Liver (tissue), 9 donors: ENCODE data around the gene WTIP. TPM values are rescaled to one million over a fixed set of nuclear protein-coding genes. Genes with fewer than 3 reads are reported as not detected.

Experiments
- DNase-seq: peaks from one replicate; pipeline ENCODE4 v3.0.0-alpha.2; 2017; ENCODE audit warnings: low spot score
- H3K27ac ChIP-seq, 2 donors: one replicate each; pipeline ENCODE4 v1.7.0; 2013; ENCODE audit warnings: inconsistent platforms in 2 of 2, low read length in 2 of 2, control low read depth in 1 of 2, low read depth in 1 of 2, mild to moderate bottlenecking in 1 of 2
- H3K27me3 ChIP-seq, 4 donors: one replicate each; pipeline versions ENCODE4 v1.6.1 to v1.7.0; 2013; ENCODE audit warnings: low read length in 3 of 4, inconsistent platforms in 1 of 4, mild to moderate bottlenecking in 1 of 4, moderate library complexity in 1 of 4; ENCODE audit not compliant: control insufficient read depth in 4 of 4, insufficient read depth in 4 of 4
- H3K36me3 ChIP-seq, 4 donors: one replicate each; pipeline versions ENCODE4 v1.6.1 to v1.7.0; 2013; ENCODE audit warnings: low read length in 3 of 4, mild to moderate bottlenecking in 3 of 4, low read depth in 1 of 4, moderate library complexity in 1 of 4; ENCODE audit not compliant: control insufficient read depth in 4 of 4, insufficient read depth in 3 of 4
- H3K4me1 ChIP-seq, 4 donors: one replicate each; pipeline versions ENCODE4 v1.6.1 to v1.7.0; 2013; ENCODE audit warnings: low read length in 3 of 4, mild to moderate bottlenecking in 3 of 4, moderate library complexity in 1 of 4; ENCODE audit not compliant: control insufficient read depth in 4 of 4, insufficient read depth in 4 of 4
- H3K4me3 ChIP-seq, 3 donors: one replicate each; pipeline versions ENCODE4 v1.6.1 to v1.7.0; 2013; ENCODE audit warnings: low read length in 3 of 3, control low read depth in 1 of 3, low read depth in 1 of 3, mild to moderate bottlenecking in 1 of 3
- H3K9ac ChIP-seq, 2 donors: one replicate each; pipeline ENCODE4 v1.7.0; 2013; ENCODE audit warnings: low read length in 2 of 2, mild to moderate bottlenecking in 2 of 2, moderate library complexity in 2 of 2, control low read depth in 1 of 2, low read depth in 1 of 2
- H3K9me3 ChIP-seq, 4 donors: one replicate each; pipeline versions ENCODE4 v1.6.1 to v1.7.0; 2013; ENCODE audit warnings: low read length in 3 of 4; ENCODE audit not compliant: control insufficient read depth in 4 of 4
- EGR1 ChIP-seq, 2 donors: IDR thresholded peaks; 2 replicates each; pipeline ENCODE4 v1.6.1; 2016 to 2018; ENCODE audit warnings: antibody characterized with exemption in 2 of 2, low read depth in 2 of 2
- FOXA1 ChIP-seq: IDR thresholded peaks from 2 replicates; pipeline ENCODE4 v1.6.1; 2016; ENCODE audit warnings: antibody characterized with exemption
- FOXA2 ChIP-seq: IDR thresholded peaks from 2 replicates; pipeline ENCODE4 v1.6.1; 2016; ENCODE audit warnings: antibody characterized with exemption
- GABPA ChIP-seq, 2 donors: IDR thresholded peaks in 1 of 2; conservative IDR thresholded peaks in 1 of 2; 2 replicates each; pipeline ENCODE4 v1.6.1; 2016; ENCODE audit warnings: antibody characterized with exemption in 2 of 2, mild to moderate bottlenecking in 1 of 2, moderate library complexity in 1 of 2
- HNF4A ChIP-seq, 2 donors: conservative IDR thresholded peaks; 2 replicates each; pipeline ENCODE4 v1.6.1; 2016; ENCODE audit warnings: antibody characterized with exemption in 2 of 2, mild to moderate bottlenecking in 2 of 2
- HNF4G ChIP-seq: IDR thresholded peaks from 2 replicates; pipeline ENCODE4 v1.6.1; 2016; ENCODE audit warnings: antibody characterized with exemption
- JUND ChIP-seq, 2 donors: IDR thresholded peaks; 2 replicates each; pipeline ENCODE4 v1.6.1; 2016; ENCODE audit warnings: antibody characterized with exemption in 2 of 2
- NR2F2 ChIP-seq: IDR thresholded peaks from 2 replicates; pipeline ENCODE4 v1.6.1; 2016; ENCODE audit warnings: antibody characterized with exemption
- RAD21 ChIP-seq, 2 donors: IDR thresholded peaks; 2 replicates each; pipeline ENCODE4 v1.6.1; 2016; ENCODE audit warnings: antibody characterized with exemption in 2 of 2, mild to moderate bottlenecking in 2 of 2
- RXRA ChIP-seq, 2 donors: IDR thresholded peaks; 2 replicates each; pipeline ENCODE4 v1.6.1; 2017 to 2018; ENCODE audit warnings: antibody characterized with exemption in 2 of 2, mild to moderate bottlenecking in 1 of 2
- SP1 ChIP-seq: IDR thresholded peaks from 2 replicates; pipeline ENCODE4 v1.6.1; 2018; ENCODE audit warnings: antibody characterized with exemption, mild to moderate bottlenecking
- TAF1 ChIP-seq: conservative IDR thresholded peaks from 2 replicates; pipeline ENCODE4 v1.6.1; 2016; ENCODE audit warnings: antibody characterized with exemption, mild to moderate bottlenecking
- YY1 ChIP-seq: IDR thresholded peaks from 2 replicates; pipeline ENCODE4 v1.6.1; 2016; ENCODE audit warnings: antibody characterized with exemption, mild to moderate bottlenecking
- WGBS: extraction: QIAGEN DNeasy Blood & Tissue Kit; methylation state at CpG from one replicate; pipeline ENCODE4 v1.1.7; 2013; 5-methylcytosine and 5-hydroxymethylcytosine counted together
- polyA plus RNA-seq, 2 donors: library from polyadenylated mRNA; stranded (reverse) in 1 of 2; unstranded in 1 of 2; fragments of 200-250 nt in 1 of 2; fragments of >200 nt in 1 of 2; fragmentation: Nextera tagmentation in 1 of 2; extraction: Ambion mirVana in 1 of 2; gene quantifications; one replicate each; pipeline versions ENCODE4 v1.2.1 to v1.2.3, GENCODE V29; 2013 to 2015
- total RNA-seq, 2 donors: library from RNA; depleted of rRNA; stranded (reverse); fragments of >200 nt; gene quantifications; one replicate each; pipeline ENCODE4 v1.2.3, GENCODE V29; 2014
- TF ChIP-seq, protein P1 (sequence below): IDR thresholded peaks from 2 replicates; pipeline ENCODE4 v1.6.1; 2016; ENCODE audit warnings: antibody characterized with exemption
- TF ChIP-seq, protein P2 (sequence below): IDR thresholded peaks from 2 replicates; pipeline ENCODE4 v1.6.1; 2016; ENCODE audit warnings: antibody characterized with exemption
- TF ChIP-seq, protein P3 (sequence below): IDR thresholded peaks from 2 replicates; pipeline ENCODE4 v1.6.1; 2016; ENCODE audit warnings: antibody characterized with exemption, mild to moderate bottlenecking
- TF ChIP-seq, protein P4 (sequence below): IDR thresholded peaks from 2 replicates; pipeline ENCODE4 v1.6.1; 2016; ENCODE audit warnings: antibody characterized with exemption
- TF ChIP-seq, protein P5 (sequence below): fragments of 150-350 bp; IDR thresholded peaks from 2 replicates; pipeline ENCODE4 v1.5.1; 2017; ENCODE audit warnings: improper control_type of control experiment, low read depth, low read length; ENCODE audit not compliant: missing input control
- donor health status: healthy.
- donor health status: healthy.
- donor health status: healthy.
- donor health status: healthy.
- donor health status: healthy.

WTIP gene
- total and polyA plus RNA-seq, 4 donors = 0.08 to 2.7 (median 1.6) TPM

DNA sequence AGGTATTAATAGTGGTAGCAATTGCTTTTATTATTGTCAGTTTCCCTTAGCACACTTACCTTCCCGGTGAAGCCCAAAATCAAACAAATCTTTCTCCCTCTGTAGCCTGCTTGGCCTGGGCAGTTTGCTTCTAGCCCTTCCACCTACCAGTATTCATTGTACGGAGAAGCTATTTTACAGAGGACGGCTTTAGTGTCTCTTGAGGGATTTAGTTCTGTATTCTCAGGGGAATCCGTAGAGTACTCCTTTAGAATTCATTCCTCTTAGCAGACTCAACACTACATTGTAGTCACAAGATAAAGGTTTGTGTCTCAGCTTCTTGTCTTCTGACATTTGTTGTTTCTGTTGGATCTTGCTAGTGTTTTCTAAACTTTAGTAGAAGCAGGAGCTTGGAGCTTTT is 24.1 kb upstream of the WTIP start:
- TF ChIP-seq, protein P1, sequence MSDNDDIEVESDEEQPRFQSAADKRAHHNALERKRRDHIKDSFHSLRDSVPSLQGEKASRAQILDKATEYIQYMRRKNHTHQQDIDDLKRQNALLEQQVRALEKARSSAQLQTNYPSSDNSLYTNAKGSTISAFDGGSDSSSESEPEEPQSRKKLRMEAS = no peak
- TF ChIP-seq FOXA1 (no peak), RAD21 (IDR thresholded peaks at IDR 0.05) (no peak), EGR1 (IDR thresholded peaks at IDR 0.05; ENCODE audit: low read depth in 2 of 2) (no peak), FOXA2 (no peak), HNF4A (conservative IDR thresholded peaks at IDR 0.05) (no peak), TAF1 (no peak), GABPA (IDR thresholded peaks at IDR 0.05 in 1 of 2, conservative IDR thresholded peaks at IDR 0.05 in 1 of 2) (no peak), SP1 (no peak), YY1 (no peak), RXRA (IDR thresholded peaks at IDR 0.05) (no peak), NR2F2 (no peak), HNF4G (no peak), JUND (IDR thresholded peaks at IDR 0.05) (no peak)
- TF ChIP-seq, protein P2, sequence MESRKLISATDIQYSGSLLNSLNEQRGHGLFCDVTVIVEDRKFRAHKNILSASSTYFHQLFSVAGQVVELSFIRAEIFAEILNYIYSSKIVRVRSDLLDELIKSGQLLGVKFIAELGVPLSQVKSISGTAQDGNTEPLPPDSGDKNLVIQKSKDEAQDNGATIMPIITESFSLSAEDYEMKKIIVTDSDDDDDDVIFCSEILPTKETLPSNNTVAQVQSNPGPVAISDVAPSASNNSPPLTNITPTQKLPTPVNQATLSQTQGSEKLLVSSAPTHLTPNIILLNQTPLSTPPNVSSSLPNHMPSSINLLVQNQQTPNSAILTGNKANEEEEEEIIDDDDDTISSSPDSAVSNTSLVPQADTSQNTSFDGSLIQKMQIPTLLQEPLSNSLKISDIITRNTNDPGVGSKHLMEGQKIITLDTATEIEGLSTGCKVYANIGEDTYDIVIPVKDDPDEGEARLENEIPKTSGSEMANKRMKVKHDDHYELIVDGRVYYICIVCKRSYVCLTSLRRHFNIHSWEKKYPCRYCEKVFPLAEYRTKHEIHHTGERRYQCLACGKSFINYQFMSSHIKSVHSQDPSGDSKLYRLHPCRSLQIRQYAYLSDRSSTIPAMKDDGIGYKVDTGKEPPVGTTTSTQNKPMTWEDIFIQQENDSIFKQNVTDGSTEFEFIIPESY = no peak
- TF ChIP-seq, protein P3, sequence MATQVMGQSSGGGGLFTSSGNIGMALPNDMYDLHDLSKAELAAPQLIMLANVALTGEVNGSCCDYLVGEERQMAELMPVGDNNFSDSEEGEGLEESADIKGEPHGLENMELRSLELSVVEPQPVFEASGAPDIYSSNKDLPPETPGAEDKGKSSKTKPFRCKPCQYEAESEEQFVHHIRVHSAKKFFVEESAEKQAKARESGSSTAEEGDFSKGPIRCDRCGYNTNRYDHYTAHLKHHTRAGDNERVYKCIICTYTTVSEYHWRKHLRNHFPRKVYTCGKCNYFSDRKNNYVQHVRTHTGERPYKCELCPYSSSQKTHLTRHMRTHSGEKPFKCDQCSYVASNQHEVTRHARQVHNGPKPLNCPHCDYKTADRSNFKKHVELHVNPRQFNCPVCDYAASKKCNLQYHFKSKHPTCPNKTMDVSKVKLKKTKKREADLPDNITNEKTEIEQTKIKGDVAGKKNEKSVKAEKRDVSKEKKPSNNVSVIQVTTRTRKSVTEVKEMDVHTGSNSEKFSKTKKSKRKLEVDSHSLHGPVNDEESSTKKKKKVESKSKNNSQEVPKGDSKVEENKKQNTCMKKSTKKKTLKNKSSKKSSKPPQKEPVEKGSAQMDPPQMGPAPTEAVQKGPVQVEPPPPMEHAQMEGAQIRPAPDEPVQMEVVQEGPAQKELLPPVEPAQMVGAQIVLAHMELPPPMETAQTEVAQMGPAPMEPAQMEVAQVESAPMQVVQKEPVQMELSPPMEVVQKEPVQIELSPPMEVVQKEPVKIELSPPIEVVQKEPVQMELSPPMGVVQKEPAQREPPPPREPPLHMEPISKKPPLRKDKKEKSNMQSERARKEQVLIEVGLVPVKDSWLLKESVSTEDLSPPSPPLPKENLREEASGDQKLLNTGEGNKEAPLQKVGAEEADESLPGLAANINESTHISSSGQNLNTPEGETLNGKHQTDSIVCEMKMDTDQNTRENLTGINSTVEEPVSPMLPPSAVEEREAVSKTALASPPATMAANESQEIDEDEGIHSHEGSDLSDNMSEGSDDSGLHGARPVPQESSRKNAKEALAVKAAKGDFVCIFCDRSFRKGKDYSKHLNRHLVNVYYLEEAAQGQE = no peak
- TF ChIP-seq, protein P4, sequence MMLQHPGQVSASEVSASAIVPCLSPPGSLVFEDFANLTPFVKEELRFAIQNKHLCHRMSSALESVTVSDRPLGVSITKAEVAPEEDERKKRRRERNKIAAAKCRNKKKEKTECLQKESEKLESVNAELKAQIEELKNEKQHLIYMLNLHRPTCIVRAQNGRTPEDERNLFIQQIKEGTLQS = no peak
- TF ChIP-seq, protein P5, sequence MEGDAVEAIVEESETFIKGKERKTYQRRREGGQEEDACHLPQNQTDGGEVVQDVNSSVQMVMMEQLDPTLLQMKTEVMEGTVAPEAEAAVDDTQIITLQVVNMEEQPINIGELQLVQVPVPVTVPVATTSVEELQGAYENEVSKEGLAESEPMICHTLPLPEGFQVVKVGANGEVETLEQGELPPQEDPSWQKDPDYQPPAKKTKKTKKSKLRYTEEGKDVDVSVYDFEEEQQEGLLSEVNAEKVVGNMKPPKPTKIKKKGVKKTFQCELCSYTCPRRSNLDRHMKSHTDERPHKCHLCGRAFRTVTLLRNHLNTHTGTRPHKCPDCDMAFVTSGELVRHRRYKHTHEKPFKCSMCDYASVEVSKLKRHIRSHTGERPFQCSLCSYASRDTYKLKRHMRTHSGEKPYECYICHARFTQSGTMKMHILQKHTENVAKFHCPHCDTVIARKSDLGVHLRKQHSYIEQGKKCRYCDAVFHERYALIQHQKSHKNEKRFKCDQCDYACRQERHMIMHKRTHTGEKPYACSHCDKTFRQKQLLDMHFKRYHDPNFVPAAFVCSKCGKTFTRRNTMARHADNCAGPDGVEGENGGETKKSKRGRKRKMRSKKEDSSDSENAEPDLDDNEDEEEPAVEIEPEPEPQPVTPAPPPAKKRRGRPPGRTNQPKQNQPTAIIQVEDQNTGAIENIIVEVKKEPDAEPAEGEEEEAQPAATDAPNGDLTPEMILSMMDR = no peak
- Histone ChIP-seq H3K4me1 (no peaks in the 10 kb centered on the region), H3K9ac (no peak overlapping the region), H3K4me3 (no peak overlapping the region), H3K27me3 (no peaks in the 10 kb centered on the region), H3K36me3 (peaks cover 9 to 72% (median 55%) of the 10 kb centered on the region in 4 donors), H3K9me3 (no peaks in the 10 kb centered on the region), H3K27ac (no peak overlapping the region)
- 72% methylated on average over 4 of the region's 4 CpGs for WGBS
- DNase-seq = no peak
